H9 (cell line): ENCODE results near the gene OR51E1. TPM values are rescaled to one million over a fixed set of nuclear protein-coding genes. Genes with fewer than 3 reads are reported as not detected.

Experiments used
- DNase-seq: peaks from one replicate; pipeline ENCODE4 v3.0.0-alpha.2; 2017
- H2AFZ ChIP-seq: one replicate; pipeline ENCODE4 v1.6.1; 2013; ENCODE audit warnings: mild to moderate bottlenecking, low read length, control low read depth, moderate library complexity
- H2AK5ac ChIP-seq: 2 replicates; pipeline ENCODE4 v1.6.1; 2013; ENCODE audit warnings: low read length, control low read depth, mixed read lengths; ENCODE audit not compliant: insufficient read length
- H2BK120ac ChIP-seq: one replicate; pipeline ENCODE4 v1.6.1; 2013; ENCODE audit warnings: low read depth, mild to moderate bottlenecking, low read length, control low read depth, inconsistent platforms; ENCODE audit not compliant: poor library complexity, severe bottlenecking
- H2BK12ac ChIP-seq: 2 replicates; pipeline ENCODE4 v1.6.1; 2013; ENCODE audit warnings: low read length, control low read depth, mixed read lengths, low read depth; ENCODE audit not compliant: insufficient read length
- H2BK15ac ChIP-seq: 2 replicates; pipeline ENCODE4 v1.6.1; 2013; ENCODE audit warnings: low read depth, low read length, control low read depth
- H2BK20ac ChIP-seq: one replicate; pipeline ENCODE4 v1.6.1; 2013; ENCODE audit warnings: low read depth, mild to moderate bottlenecking, low read length, control low read depth, inconsistent platforms; ENCODE audit not compliant: poor library complexity, severe bottlenecking
- H2BK5ac ChIP-seq: 2 replicates; pipeline ENCODE4 v1.6.1; 2013; ENCODE audit warnings: low read length, control low read depth, mixed read lengths; ENCODE audit not compliant: insufficient read length
- H3K14ac ChIP-seq: 2 replicates; pipeline ENCODE4 v1.6.1; 2013; ENCODE audit warnings: low read length, control low read depth; ENCODE audit not compliant: insufficient read depth
- H3K18ac ChIP-seq: 2 replicates; pipeline ENCODE4 v1.6.1; 2013; ENCODE audit warnings: low read depth, mild to moderate bottlenecking, mixed read lengths, low read length, control low read depth; ENCODE audit not compliant: insufficient read length
- H3K23ac ChIP-seq: 2 replicates; pipeline ENCODE4 v1.6.1; 2013; ENCODE audit warnings: low read length, control low read depth, mixed read lengths, low read depth; ENCODE audit not compliant: insufficient read length
- H3K23me2 ChIP-seq: 2 replicates; pipeline ENCODE4 v1.6.1; 2013; ENCODE audit warnings: low read depth, mild to moderate bottlenecking, mixed read lengths, low read length, control low read depth; ENCODE audit not compliant: insufficient read length, poor library complexity, severe bottlenecking
- H3K27ac ChIP-seq: 2 replicates; pipeline ENCODE4 v1.5.1; 2013; ENCODE audit warnings: low read length, control low read depth, mixed read lengths, low read depth; ENCODE audit not compliant: insufficient read length
- H3K27me3 ChIP-seq: 2 replicates; pipeline ENCODE4 v1.6.1; 2013; ENCODE audit warnings: low read length, control low read depth, inconsistent platforms; ENCODE audit not compliant: insufficient read depth
- H3K4ac ChIP-seq: 2 replicates; pipeline ENCODE4 v1.6.1; 2013; ENCODE audit warnings: low read depth, mild to moderate bottlenecking, control low read depth, inconsistent platforms, low read length, moderate library complexity
- H3K4me1 ChIP-seq: 2 replicates; pipeline ENCODE4 v1.6.1; 2013; ENCODE audit warnings: low read length, control low read depth, inconsistent platforms; ENCODE audit not compliant: insufficient read depth
- H3K4me2 ChIP-seq: 2 replicates; pipeline ENCODE4 v1.6.1; 2013; ENCODE audit warnings: low read length, control low read depth, mixed read lengths; ENCODE audit not compliant: insufficient read length, insufficient read depth
- H3K56ac ChIP-seq: 2 replicates; pipeline ENCODE4 v1.6.1; 2013; ENCODE audit warnings: low read depth, mild to moderate bottlenecking, mixed read lengths, low read length, control low read depth; ENCODE audit not compliant: insufficient read length
- H3K79me1 ChIP-seq: 2 replicates; pipeline ENCODE4 v1.6.1; 2013; ENCODE audit warnings: low read depth, mild to moderate bottlenecking, moderate library complexity, low read length, control low read depth, inconsistent platforms; ENCODE audit not compliant: insufficient read depth, poor library complexity, severe bottlenecking
- H3K79me2 ChIP-seq: 2 replicates; pipeline ENCODE4 v1.6.1; 2013; ENCODE audit warnings: low read length, control low read depth, inconsistent platforms; ENCODE audit not compliant: insufficient read depth
- H3K9ac ChIP-seq: 2 replicates; pipeline ENCODE4 v1.6.1; 2013; ENCODE audit warnings: low read length, control low read depth, mixed read lengths; ENCODE audit not compliant: insufficient read length; ENCODE audit errors: extremely low read depth
- H3K9me3 ChIP-seq: one replicate; pipeline ENCODE4 v1.6.1; 2013; ENCODE audit warnings: low read depth, low read length, inconsistent platforms; ENCODE audit not compliant: control insufficient read depth
- H3T11ph ChIP-seq: one replicate; pipeline ENCODE4 v1.6.1; 2013; ENCODE audit warnings: mild to moderate bottlenecking, low read length, control low read depth, inconsistent platforms
- H4K20me1 ChIP-seq: one replicate; pipeline ENCODE4 v1.6.1; 2013; ENCODE audit not compliant: control insufficient read depth, insufficient read length, insufficient read depth
- H4K5ac ChIP-seq: 2 replicates; pipeline ENCODE4 v1.6.1; 2013; ENCODE audit warnings: low read depth, mild to moderate bottlenecking, mixed read lengths, low read length, control low read depth; ENCODE audit not compliant: insufficient read length
- H4K8ac ChIP-seq: replicated peaks from 2 replicates; pipeline ENCODE4 v1.6.1; 2013; ENCODE audit warnings: low read length, control low read depth, mixed read lengths, low read depth; ENCODE audit not compliant: insufficient read length
- H4K91ac ChIP-seq: 2 replicates; pipeline ENCODE4 v1.6.1; 2013; ENCODE audit warnings: low read depth, mild to moderate bottlenecking, moderate library complexity, mixed read lengths, low read length, control low read depth; ENCODE audit not compliant: insufficient read length
- H3K27ac Mint-ChIP-seq, 3 experiments: 2 replicates in 2 of 3; 3 replicates in 1 of 3; pipeline ENCODE4 v1.8.0; 2020 to 2021; ENCODE audit warnings: mixed read lengths in 3 of 3, mild to moderate bottlenecking in 1 of 3, moderate library complexity in 1 of 3
- H3K27me3 Mint-ChIP-seq: 2 replicates; pipeline ENCODE4 v1.8.0; 2021; ENCODE audit warnings: low read depth, mild to moderate bottlenecking, moderate library complexity, mixed read lengths
- H3K36me3 Mint-ChIP-seq, 3 experiments: 2 replicates in 2 of 3; 3 replicates in 1 of 3; pipeline ENCODE4 v1.8.0; 2020 to 2021; ENCODE audit warnings: low read depth in 3 of 3, mixed read lengths in 3 of 3; ENCODE audit not compliant: insufficient read depth in 1 of 3
- H3K4me1 Mint-ChIP-seq, 2 experiments: 2 replicates each; pipeline ENCODE4 v1.8.0; 2020; ENCODE audit warnings: mixed read lengths in 2 of 2
- H3K4me3 Mint-ChIP-seq, 2 experiments: 2 replicates in 1 of 2; 3 replicates in 1 of 2; pipeline ENCODE4 v1.8.0; 2020 to 2021; ENCODE audit warnings: mild to moderate bottlenecking in 2 of 2, mixed read lengths in 2 of 2, moderate library complexity in 1 of 2
- H3K9me3 Mint-ChIP-seq, 2 experiments: 2 replicates in 1 of 2; 3 replicates in 1 of 2; pipeline ENCODE4 v1.8.0; 2020; ENCODE audit warnings: mild to moderate bottlenecking in 2 of 2, mixed read lengths in 2 of 2, moderate library complexity in 1 of 2
- WGBS: extraction: QIAGEN DNeasy Blood & Tissue Kit; methylation state at CpG from one replicate; pipeline ENCODE4 v1.1.7; 2013; ENCODE audit warnings: missing lambda C conversion rate, low lambda C conversion rate, mixed read lengths; ENCODE audit not compliant: insufficient read length; ENCODE audit errors: extremely low coverage; 5-methylcytosine and 5-hydroxymethylcytosine counted together
- total RNA-seq: library from RNA; stranded (reverse); gene quantifications from 2 replicates; pipeline ENCODE4 v1.2.1, GENCODE V29; 2021
- TF ChIP-seq, protein P1 (sequence below): fragments of 200-600 bp; sonication (generic); conservative IDR thresholded peaks from 3 replicates; pipeline ENCODE4 v1.8.0; 2021; ENCODE audit warnings: antibody characterized with exemption, mild to moderate bottlenecking

Gene OR51E1
- total RNA-seq, 1 experiment from 2014 or later: not detected

DNA sequence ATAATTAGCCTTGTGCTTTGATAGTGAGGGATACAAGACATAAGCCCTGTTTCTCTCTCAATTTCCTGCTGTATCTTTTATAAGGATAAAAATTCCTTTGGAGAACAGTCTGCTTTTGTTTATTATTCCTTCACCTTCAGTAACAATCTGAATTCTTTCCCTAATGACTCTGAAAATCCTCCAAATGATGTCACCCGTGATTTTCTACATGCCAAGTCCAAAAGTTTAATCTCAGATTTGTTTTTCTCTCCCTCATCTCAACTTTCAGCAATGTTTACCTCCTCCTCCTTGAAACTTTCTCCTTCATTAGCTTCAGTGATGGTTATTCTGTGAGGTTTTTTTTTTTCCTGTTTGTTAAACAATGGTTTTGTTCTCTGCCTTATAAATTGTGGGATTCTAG lies 51.7 kb downstream of the OR51E1 start:
- H3K4me1 Mint-ChIP-seq: no peaks in the 10 kb centered on the region
- H3K27me3 ChIP-seq: no peaks in the 10 kb centered on the region
- H3K27me3 Mint-ChIP-seq: no peaks in the 10 kb centered on the region
- no peak overlapping the region for H4K5ac ChIP-seq
- no peak overlapping the region for H3K4me3 Mint-ChIP-seq
- H2BK20ac ChIP-seq: no peak overlapping the region
- H3K9me3 ChIP-seq: no peaks in the 10 kb centered on the region
- no peak overlapping the region for H3K4ac ChIP-seq
- peaks cover 0 to 3% of the 10 kb centered on the region in 2 experiments; a peak in 1 of 5 replicates for H3K9me3 Mint-ChIP-seq
- no peak overlapping the region for H3K9ac ChIP-seq
- H3K23ac ChIP-seq: no peak overlapping the region
- no peak overlapping the region for H4K8ac ChIP-seq
- no peak overlapping the region for H3K18ac ChIP-seq
- H3K36me3 Mint-ChIP-seq: no peaks in the 10 kb centered on the region
- H2AFZ ChIP-seq: no peak overlapping the region
- H2BK5ac ChIP-seq: no peak overlapping the region
- TF ChIP-seq, protein P1, sequence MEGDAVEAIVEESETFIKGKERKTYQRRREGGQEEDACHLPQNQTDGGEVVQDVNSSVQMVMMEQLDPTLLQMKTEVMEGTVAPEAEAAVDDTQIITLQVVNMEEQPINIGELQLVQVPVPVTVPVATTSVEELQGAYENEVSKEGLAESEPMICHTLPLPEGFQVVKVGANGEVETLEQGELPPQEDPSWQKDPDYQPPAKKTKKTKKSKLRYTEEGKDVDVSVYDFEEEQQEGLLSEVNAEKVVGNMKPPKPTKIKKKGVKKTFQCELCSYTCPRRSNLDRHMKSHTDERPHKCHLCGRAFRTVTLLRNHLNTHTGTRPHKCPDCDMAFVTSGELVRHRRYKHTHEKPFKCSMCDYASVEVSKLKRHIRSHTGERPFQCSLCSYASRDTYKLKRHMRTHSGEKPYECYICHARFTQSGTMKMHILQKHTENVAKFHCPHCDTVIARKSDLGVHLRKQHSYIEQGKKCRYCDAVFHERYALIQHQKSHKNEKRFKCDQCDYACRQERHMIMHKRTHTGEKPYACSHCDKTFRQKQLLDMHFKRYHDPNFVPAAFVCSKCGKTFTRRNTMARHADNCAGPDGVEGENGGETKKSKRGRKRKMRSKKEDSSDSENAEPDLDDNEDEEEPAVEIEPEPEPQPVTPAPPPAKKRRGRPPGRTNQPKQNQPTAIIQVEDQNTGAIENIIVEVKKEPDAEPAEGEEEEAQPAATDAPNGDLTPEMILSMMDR: no peak
- no peak overlapping the region for H2BK12ac ChIP-seq
- H3K79me2 ChIP-seq: no peaks in the 10 kb centered on the region
- H3K4me1 ChIP-seq: no peaks in the 10 kb centered on the region; the same call in 1 of the 2 replicates
- no peaks in the 10 kb centered on the region for H4K20me1 ChIP-seq
- no CpG with 5 or more reads among the region's 1 CpG for WGBS
- no peak overlapping the region for H3K4me2 ChIP-seq
- H3K56ac ChIP-seq: no peak overlapping the region
- no peaks in the 10 kb centered on the region for H3K79me1 ChIP-seq
- no peaks in the 10 kb centered on the region for H3K23me2 ChIP-seq
- H2BK15ac ChIP-seq: no peak overlapping the region
- no peak overlapping the region for H3K27ac ChIP-seq
- no peak overlapping the region for H3T11ph ChIP-seq
- no peak overlapping the region for H3K27ac Mint-ChIP-seq
- H2BK120ac ChIP-seq: no peak overlapping the region
- no peak overlapping the region for H4K91ac ChIP-seq
- H2AK5ac ChIP-seq: no peak overlapping the region
- no peak overlapping the region for H3K14ac ChIP-seq
- DNase-seq: no peak
